Measurements from ENCODE around the gene FBXO27.

GRCh38 chr19:39007096-39007495 is 25.3 kb downstream of the FBXO27 start:
- TF ChIP-seq CTCF (IDR thresholded peaks at IDR 0.05) (no peak), POLR2A (IDR thresholded peaks at IDR 0.05) (no peak)

All from vagina (tissue), 2 donors.